Hepatocyte (in vitro differentiated cells): ENCODE measurements around the gene SHLD2.

Experiments
- CTCF ChIP-seq: fragments of 200-600 bp; sonication (generic); IDR thresholded peaks from 2 replicates; pipeline ENCODE4 v1.5.1; 2016; ENCODE audit warnings: antibody characterized with exemption, mild to moderate bottlenecking; ENCODE audit not compliant: poor library complexity
- EZH2 ChIP-seq: fragments of 200-600 bp; sonication (generic); IDR thresholded peaks from 2 replicates; pipeline ENCODE4 v1.6.1; 2016; ENCODE audit warnings: antibody characterized with exemption, mild to moderate bottlenecking, borderline replicate concordance

DNA sequence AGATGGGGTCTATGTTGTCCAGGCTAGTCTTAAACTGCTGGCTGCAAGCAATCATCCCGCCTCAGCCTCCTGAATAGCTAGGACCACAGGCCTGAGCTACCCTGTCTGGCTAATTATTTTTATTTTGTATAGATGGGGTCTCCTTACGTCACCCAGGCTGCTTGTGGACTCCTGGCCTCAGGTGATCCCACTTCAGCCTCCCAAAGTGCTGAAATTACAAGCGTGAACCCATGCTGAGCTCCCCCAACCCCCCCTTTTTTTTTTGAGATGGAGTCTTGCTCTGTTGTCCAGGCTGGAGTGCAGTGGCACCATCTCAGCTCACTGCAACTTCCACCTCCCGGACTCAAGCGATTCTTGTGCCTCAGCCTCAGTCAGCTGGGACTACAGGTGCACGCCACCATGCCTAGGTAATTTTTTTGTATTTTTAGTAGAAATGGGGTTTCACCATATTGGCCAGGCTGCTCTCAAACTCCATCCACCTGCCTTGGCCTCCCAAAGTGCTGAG lies 49.5 kb upstream of the SHLD2 start:
- TF ChIP-seq CTCF (no peak), EZH2 (no peak)
